Epidermal melanocyte (primary cell): ENCODE data around the gene ATXN1.

ENCODE experiments used
- DNase-seq: peaks from one replicate; pipeline ENCODE4 v3.0.0; 2011; ENCODE audit warnings: low spot score; ENCODE audit not compliant: insufficient read length

ATXN1 gene

GRCh38 chr6:16698997-16699868 is 62.0 kb downstream of the ATXN1 start:
- no peak for DNase-seq

GRCh38 chr6:16698162-16698533 is 63.1 kb downstream of the ATXN1 start:
- no peak for DNase-seq

GRCh38 chr6:16697437-16698161 is 63.7 kb downstream of the ATXN1 start:
- DNase-seq: no peak

GRCh38 chr6:16696496-16696895 is 64.8 kb downstream of the ATXN1 start:
- DNase-seq: no peak

- no peak for DNase-seq
Measured at GRCh38 chr6:16694781-16695578, 66.3 kb downstream of the ATXN1 start.

- DNase-seq: no peak
Measured at GRCh38 chr6:16691324-16691723, 69.9 kb downstream of the ATXN1 start.

GRCh38 chr6:16690608-16691142 is 70.6 kb downstream of the ATXN1 start:
- DNase-seq: no peak

GRCh38 chr6:16689788-16690607 is 71.3 kb downstream of the ATXN1 start:
- no peak for DNase-seq

GRCh38 chr6:16688984-16689636 is 72.2 kb downstream of the ATXN1 start:
- DNase-seq: no peak

- DNase-seq: no peak
Measured at GRCh38 chr6:16688436-16688835, 72.8 kb downstream of the ATXN1 start.

GRCh38 chr6:16687045-16687444 is 74.2 kb downstream of the ATXN1 start:
- no peak for DNase-seq

GRCh38 chr6:16684896-16685554 is 76.2 kb downstream of the ATXN1 start:
- DNase-seq: no peak

- no peak for DNase-seq
Measured at GRCh38 chr6:16684195-16684689, 77.0 kb downstream of the ATXN1 start.

- no peak for DNase-seq
Measured at GRCh38 chr6:16683641-16684194, 77.5 kb downstream of the ATXN1 start.

GRCh38 chr6:16681260-16681873 is 79.9 kb downstream of the ATXN1 start:
- no peak for DNase-seq

GRCh38 chr6:16679050-16679449 is 82.2 kb downstream of the ATXN1 start:
- DNase-seq: no peak

- no peak for DNase-seq
Measured at GRCh38 chr6:16677458-16677857, 83.8 kb downstream of the ATXN1 start.

- no peak for DNase-seq
Measured at GRCh38 chr6:16676978-16677377, 84.3 kb downstream of the ATXN1 start.

- DNase-seq: no peak
Measured at GRCh38 chr6:16676376-16676775, 84.9 kb downstream of the ATXN1 start.
